Measurements from ENCODE around the gene ADM2.

- TF ChIP-seq CTCF (IDR thresholded peaks at IDR 0.05) (no peak), POLR2A (IDR thresholded peaks at IDR 0.05) (no peak), EP300 (IDR thresholded peaks at IDR 0.05) (no peak)
Measured at GRCh38 chr22:50481440-50482106, at the start of gene ADM2.
